ENCODE measurements around the gene PPIA. TPM values are rescaled to one million over a fixed set of nuclear protein-coding genes. Genes with fewer than 3 reads are reported as not detected.

PPIA gene
- total RNA-seq, 2 experiments from 2014 or later, result 2,824 to 2,882 TPM

DNA sequence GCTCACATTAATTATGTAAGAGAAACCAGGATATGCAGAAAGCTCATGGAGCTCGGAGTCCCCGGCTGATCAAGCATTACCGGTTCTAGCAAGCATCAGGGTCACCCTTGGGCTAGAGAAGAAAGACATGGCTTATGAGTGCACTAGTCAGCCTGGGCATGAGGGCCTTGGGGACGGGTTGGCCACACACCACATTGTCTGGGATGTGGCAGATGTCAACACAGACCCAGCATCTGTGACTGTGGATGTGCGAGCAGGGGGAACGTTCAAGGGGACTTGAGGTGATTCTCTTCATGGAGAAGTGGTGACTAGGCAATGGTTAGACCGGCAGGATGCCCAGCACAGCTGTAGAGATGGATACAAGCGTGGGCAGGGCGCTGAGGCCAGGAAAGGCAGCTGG is 34.2 kb upstream of the PPIA start:
- Mint-ChIP-seq H3K27me3 (no peaks in the 10 kb centered on the region), H3K36me3 (ENCODE audit: low read depth) (peaks cover 29% of the 10 kb centered on the region), H3K4me3 (no peak overlapping the region), H3K9me3 (no peaks in the 10 kb centered on the region), H3K27ac (peak overlapping the region; percentile 46), H3K4me1 (ENCODE audit: low read depth) (no peaks in the 10 kb centered on the region)
- intact Hi-C loops (cut with micrococcal nuclease), result no loop called here
- DNase-seq, result no peak
- TF ChIP-seq, protein P1, sequence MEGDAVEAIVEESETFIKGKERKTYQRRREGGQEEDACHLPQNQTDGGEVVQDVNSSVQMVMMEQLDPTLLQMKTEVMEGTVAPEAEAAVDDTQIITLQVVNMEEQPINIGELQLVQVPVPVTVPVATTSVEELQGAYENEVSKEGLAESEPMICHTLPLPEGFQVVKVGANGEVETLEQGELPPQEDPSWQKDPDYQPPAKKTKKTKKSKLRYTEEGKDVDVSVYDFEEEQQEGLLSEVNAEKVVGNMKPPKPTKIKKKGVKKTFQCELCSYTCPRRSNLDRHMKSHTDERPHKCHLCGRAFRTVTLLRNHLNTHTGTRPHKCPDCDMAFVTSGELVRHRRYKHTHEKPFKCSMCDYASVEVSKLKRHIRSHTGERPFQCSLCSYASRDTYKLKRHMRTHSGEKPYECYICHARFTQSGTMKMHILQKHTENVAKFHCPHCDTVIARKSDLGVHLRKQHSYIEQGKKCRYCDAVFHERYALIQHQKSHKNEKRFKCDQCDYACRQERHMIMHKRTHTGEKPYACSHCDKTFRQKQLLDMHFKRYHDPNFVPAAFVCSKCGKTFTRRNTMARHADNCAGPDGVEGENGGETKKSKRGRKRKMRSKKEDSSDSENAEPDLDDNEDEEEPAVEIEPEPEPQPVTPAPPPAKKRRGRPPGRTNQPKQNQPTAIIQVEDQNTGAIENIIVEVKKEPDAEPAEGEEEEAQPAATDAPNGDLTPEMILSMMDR (IDR thresholded peaks at IDR 0.05), result no peak
- ChIA-PET CTCF (no interaction called here), POLR2A (no interaction called here)
- no peak for ATAC-seq

DNA sequence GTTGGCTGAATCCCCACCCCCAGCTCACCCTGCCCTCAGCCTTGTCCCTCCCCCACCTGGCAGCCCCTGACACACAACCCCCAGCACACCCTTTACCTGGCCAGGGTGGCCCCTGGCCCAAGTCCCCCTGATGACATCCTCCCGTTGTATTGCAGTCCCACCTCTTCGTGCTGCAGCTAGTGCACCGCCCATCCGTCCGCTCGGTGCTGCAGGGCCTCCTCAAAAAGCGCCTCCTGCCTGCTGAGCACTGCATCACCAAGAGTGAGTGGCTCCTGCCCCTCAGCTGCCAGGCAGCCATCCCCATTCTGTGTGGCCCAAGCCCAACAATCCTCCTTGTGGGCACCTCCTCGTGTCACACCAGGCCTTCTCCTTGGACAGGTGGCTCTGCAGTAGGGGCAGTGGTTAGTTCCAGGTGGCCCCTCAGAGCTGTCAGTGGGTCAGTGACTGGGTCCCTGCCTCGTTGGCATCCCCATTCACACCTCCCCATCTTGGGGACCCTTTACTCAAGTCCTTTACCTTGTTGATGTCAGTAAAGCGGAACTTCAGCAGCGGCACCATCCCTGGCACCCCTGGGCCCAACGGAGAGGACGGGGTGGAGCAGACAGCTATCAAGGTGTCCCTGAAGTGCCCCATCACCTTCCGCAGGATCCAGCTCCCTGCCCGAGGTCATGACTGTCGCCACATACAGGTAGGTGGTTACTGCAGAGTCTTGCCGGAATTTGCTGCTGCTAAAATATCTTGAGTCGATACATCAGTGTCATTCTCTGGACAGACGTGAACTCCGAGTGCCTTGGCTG is 33.6 kb upstream of the PPIA start:
- CTCF ChIA-PET, result no interaction called here
- POLR2A ChIA-PET, result interaction anchor here (0.7 kb wide), 1 partner anchor 9 kb away, joined by 3 read pairs; no protein-coding TSS in a partner anchor
- no peak for ATAC-seq
- Mint-ChIP-seq H3K27ac (peak overlapping the region; percentile 46), H3K9me3 (no peaks in the 10 kb centered on the region), H3K36me3 (ENCODE audit: low read depth) (peaks cover 33% of the 10 kb centered on the region), H3K4me3 (no peak overlapping the region), H3K27me3 (no peaks in the 10 kb centered on the region), H3K4me1 (ENCODE audit: low read depth) (peaks cover 6% of the 10 kb centered on the region)
- no peak for DNase-seq
- TF ChIP-seq, protein P1 (IDR thresholded peaks at IDR 0.05), result no peak
- intact Hi-C loops (cut with micrococcal nuclease), result no loop called here

DNA sequence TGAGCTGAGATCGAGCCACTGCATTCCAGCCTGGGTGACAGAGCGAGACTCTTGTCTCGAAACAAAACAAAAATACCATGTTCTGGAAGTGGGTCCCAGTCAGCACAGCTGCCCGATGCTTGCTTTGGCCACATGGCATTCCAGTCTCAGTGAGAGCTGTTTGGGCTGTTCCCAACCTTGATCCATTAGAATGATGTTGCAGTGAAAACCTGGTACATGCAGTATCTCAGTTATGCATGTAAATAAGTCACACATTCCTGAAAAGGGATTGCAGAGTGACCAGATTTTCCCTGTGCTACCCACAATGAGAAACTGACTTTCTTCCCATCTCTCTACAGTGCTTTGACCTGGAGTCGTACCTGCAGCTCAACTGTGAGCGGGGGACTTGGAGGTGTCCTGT is 32.4 kb upstream of the PPIA start:
- DNase-seq (no peak), ATAC-seq (no peak)
- H3K9me3 Mint-ChIP-seq, result no peaks in the 10 kb centered on the region
- H3K4me3 Mint-ChIP-seq, result no peak overlapping the region
- POLR2A ChIA-PET, result interaction anchor here (0.8 kb wide), 1 partner anchor 192 kb away, joined by 3 read pairs; no protein-coding TSS in a partner anchor
- CTCF ChIA-PET, result interaction anchor here (1.0 kb wide), 1 partner anchor 199 kb away, joined by 4 read pairs; no protein-coding TSS in a partner anchor
- peaks cover 15% of the 10 kb centered on the region for H3K4me1 Mint-ChIP-seq (ENCODE audit: low read depth)
- peaks cover 36% of the 10 kb centered on the region for H3K36me3 Mint-ChIP-seq (ENCODE audit: low read depth)
- no peak overlapping the region for H3K27ac Mint-ChIP-seq
- TF ChIP-seq, protein P1 (IDR thresholded peaks at IDR 0.05), result no peak
- intact Hi-C loops (cut with micrococcal nuclease), result no loop called here
- no peaks in the 10 kb centered on the region for H3K27me3 Mint-ChIP-seq

DNA sequence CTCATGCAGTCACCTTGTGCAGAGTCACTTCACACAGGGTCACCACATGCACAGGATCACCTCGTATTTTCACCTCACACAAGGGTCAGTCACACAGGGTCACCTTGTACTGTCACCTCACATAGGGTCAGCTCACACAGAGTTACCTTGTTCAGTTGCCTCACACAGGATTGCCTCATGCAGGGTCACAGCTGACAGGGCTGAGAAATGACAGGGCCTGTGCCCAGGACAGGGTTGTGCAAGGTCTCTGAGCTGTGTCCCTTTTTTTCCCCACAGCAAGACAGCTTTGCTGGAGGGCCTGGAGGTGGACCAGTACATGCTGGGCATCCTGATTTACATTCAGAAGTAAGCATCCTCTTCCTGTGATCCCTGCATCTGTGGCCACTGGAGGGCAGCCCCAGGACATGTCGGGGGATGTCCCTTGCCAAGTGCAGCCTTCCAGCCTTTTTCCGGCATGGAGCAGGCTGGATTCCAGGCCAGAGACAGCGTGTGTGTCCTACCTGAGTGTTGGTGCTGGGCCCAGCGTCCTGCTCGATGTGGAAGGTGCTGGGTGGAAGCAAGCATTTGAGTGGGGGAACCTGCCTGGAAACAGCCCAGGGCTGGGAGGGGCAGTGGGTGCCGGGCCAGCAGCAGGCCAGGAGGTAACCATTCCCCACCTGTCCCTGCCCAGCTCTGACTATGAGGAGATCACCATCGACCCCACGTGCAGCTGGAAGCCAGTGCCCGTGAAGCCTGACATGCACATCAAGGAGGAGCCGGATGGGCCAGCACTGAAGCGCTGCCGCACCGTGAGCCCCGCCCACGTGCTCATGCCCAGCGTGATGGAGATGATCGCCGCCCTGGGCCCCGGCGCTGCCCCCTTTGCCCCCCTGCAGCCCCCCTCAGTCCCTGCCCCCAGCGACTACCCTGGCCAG is 31.6 kb upstream of the PPIA start:
- CTCF ChIA-PET, result interaction anchor here (1.0 kb wide), 1 partner anchor 199 kb away, joined by 4 read pairs; no protein-coding TSS in a partner anchor
- Mint-ChIP-seq H3K27ac (no peak overlapping the region), H3K9me3 (no peaks in the 10 kb centered on the region), H3K4me1 (ENCODE audit: low read depth) (peaks cover 23% of the 10 kb centered on the region), H3K27me3 (no peaks in the 10 kb centered on the region), H3K4me3 (no peak overlapping the region), H3K36me3 (ENCODE audit: low read depth) (peaks cover 33% of the 10 kb centered on the region)
- POLR2A ChIA-PET, result interaction anchor here (0.8 kb wide), 1 partner anchor 193 kb away, joined by 3 read pairs; no protein-coding TSS in a partner anchor
- ATAC-seq (no peak), DNase-seq (no peak)
- TF ChIP-seq, protein P1 (IDR thresholded peaks at IDR 0.05), result no peak
- intact Hi-C loops (cut with micrococcal nuclease), result no loop called here
